Peyer's patch (tissue), 4 donors: Measurements from ENCODE around the gene RTN4RL1.

Source experiments
- POLR2A ChIP-seq, 2 donors: fragments of 450-650 bp; IDR thresholded peaks; one replicate each; pipeline ENCODE4 v1.5.1; 2017; ENCODE audit warnings: antibody characterized with exemption in 2 of 2, mild to moderate bottlenecking in 2 of 2, moderate library complexity in 2 of 2
- TF ChIP-seq, protein P1 (sequence below), 6 experiments: fragments of 450-650 bp in 4 of 6; fragments of 200-600 bp in 2 of 6; sonication (generic) in 1 of 6; IDR thresholded peaks; one replicate each; pipeline ENCODE4 v1.5.1; 2017 to 2019; ENCODE audit warnings: antibody characterized with exemption in 6 of 6, mild to moderate bottlenecking in 3 of 6, moderate library complexity in 1 of 6

DNA sequence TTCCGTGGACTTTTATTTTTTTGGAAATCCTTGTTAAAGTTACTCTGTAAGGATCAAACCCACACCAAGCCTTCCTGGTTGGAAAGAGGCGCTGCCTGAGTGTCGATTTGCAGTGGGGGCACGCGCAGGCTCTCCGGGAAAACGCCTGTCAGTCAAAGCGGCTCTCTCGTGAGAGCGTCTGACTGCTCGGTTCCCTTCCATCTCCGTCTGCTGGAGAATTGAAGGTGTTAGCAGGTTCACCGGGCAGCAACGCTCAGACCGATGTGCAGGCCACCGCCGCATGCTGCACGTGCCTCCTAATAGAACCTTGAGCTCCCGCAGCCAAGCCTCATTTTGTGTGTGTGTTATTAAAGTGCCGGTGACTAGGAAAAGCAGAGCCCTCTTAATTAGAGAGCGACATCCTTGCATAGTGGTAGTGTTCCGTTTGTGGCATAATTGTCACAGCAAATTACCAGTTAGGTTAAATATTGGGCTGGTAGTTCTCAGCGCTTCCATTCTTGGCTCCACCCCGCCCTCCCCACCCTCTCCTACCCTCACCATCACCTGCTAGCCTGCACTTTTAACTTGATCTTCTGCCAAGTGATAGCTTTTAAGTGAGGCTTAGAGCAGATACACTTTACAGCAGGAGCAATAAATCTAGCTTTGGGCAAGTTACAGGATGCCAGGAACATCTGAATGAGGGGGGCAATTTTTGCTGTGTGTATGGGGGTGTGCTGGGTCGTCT, 119.8 kb downstream of the RTN4RL1 start:
- TF ChIP-seq, protein P1, sequence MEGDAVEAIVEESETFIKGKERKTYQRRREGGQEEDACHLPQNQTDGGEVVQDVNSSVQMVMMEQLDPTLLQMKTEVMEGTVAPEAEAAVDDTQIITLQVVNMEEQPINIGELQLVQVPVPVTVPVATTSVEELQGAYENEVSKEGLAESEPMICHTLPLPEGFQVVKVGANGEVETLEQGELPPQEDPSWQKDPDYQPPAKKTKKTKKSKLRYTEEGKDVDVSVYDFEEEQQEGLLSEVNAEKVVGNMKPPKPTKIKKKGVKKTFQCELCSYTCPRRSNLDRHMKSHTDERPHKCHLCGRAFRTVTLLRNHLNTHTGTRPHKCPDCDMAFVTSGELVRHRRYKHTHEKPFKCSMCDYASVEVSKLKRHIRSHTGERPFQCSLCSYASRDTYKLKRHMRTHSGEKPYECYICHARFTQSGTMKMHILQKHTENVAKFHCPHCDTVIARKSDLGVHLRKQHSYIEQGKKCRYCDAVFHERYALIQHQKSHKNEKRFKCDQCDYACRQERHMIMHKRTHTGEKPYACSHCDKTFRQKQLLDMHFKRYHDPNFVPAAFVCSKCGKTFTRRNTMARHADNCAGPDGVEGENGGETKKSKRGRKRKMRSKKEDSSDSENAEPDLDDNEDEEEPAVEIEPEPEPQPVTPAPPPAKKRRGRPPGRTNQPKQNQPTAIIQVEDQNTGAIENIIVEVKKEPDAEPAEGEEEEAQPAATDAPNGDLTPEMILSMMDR (IDR thresholded peaks at IDR 0.05): no peak
- no peak for TF ChIP-seq POLR2A (IDR thresholded peaks at IDR 0.05)
